ENCODE measurements around the gene LCN6. TPM values are rescaled to one million over a fixed set of nuclear protein-coding genes. Genes with fewer than 3 reads are reported as not detected.

The LCN6 gene
- total and polyA plus RNA-seq, 8 donors = 0.38 to 18.9 TPM; not detected in 6

DNA sequence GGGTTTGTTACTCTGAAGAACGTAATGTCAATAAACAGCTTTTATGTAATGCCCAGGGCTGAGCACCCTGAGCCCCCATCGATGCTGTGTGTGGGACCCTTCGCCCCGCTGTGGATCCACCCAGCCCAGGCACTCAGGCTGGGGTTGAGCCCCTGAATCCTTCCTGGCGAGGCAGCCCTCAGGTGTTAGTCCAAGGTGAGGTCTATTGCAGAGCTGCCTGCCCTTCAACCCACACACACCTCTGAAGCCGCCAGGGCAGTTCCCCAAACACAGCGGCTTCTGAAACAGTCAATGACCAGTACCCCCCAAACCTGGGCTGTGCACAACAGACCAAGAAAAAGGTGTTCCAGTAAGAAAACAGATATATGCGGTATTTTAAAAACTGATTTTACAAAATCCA lies 24.3 kb downstream of the LCN6 start:
- H3K4me3 ChIP-seq = peak overlapping the region in 1 of 2 donors; percentile 2
- peaks cover 23 to 91% of the 10 kb centered on the region in 2 donors for H3K4me1 ChIP-seq
- peaks cover 0 to 63% of the 10 kb centered on the region in 2 donors for H3K36me3 ChIP-seq
- TF ChIP-seq, protein P1, sequence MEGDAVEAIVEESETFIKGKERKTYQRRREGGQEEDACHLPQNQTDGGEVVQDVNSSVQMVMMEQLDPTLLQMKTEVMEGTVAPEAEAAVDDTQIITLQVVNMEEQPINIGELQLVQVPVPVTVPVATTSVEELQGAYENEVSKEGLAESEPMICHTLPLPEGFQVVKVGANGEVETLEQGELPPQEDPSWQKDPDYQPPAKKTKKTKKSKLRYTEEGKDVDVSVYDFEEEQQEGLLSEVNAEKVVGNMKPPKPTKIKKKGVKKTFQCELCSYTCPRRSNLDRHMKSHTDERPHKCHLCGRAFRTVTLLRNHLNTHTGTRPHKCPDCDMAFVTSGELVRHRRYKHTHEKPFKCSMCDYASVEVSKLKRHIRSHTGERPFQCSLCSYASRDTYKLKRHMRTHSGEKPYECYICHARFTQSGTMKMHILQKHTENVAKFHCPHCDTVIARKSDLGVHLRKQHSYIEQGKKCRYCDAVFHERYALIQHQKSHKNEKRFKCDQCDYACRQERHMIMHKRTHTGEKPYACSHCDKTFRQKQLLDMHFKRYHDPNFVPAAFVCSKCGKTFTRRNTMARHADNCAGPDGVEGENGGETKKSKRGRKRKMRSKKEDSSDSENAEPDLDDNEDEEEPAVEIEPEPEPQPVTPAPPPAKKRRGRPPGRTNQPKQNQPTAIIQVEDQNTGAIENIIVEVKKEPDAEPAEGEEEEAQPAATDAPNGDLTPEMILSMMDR (IDR thresholded peaks at IDR 0.05) = no peak
- intact Hi-C loops (cut with DNase I) = no loop called here
- no peak overlapping the region for H3K27ac ChIP-seq
- ATAC-seq (no peak), DNase-seq (no peak)
- no peaks in the 10 kb centered on the region for H3K9me3 ChIP-seq
- H3K27me3 ChIP-seq = peaks cover 0 to 8% of the 10 kb centered on the region in 2 donors

DNA sequence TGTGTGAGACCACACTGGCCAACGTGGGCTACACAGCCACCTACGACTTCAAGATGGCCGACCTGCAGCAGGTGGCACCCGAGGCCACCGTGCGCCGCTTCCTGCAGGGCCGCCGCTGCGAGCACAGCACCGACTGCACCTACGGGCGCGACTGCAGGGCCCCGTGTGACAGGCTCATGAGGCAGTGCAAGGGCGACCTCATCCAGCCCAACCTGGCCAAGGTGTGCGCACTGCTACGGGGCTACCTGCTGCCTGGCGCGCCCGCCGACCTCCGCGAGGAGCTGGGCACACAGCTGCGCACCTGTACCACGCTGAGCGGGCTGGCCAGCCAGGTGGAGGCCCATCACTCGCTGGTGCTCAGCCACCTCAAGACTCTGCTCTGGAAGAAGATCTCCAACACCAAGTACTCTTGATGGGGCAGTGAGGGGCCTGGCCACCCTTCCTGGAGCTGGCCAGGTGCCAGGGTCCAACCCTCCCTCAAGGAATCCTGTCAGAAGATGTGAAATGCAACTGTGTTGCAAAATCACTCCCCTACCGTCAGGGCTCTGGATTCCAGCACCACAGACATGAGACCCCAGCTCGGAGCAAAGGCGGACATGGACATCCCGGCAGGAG lies 24.9 kb downstream of the LCN6 start:
- intact Hi-C loops (cut with DNase I) = no loop called here
- H3K9me3 ChIP-seq = no peaks in the 10 kb centered on the region
- H3K4me1 ChIP-seq = peaks cover 23 to 91% of the 10 kb centered on the region in 2 donors
- no peak for ATAC-seq
- TF ChIP-seq, protein P1 (IDR thresholded peaks at IDR 0.05) = no peak
- H3K27ac ChIP-seq = no peak overlapping the region
- peaks cover 0 to 63% of the 10 kb centered on the region in 2 donors for H3K36me3 ChIP-seq
- H3K4me3 ChIP-seq = no peak overlapping the region
- H3K27me3 ChIP-seq = peaks cover 0 to 6% of the 10 kb centered on the region in 2 donors
- DNase-seq = peak in 1 of 4 donors; percentile 63

DNA sequence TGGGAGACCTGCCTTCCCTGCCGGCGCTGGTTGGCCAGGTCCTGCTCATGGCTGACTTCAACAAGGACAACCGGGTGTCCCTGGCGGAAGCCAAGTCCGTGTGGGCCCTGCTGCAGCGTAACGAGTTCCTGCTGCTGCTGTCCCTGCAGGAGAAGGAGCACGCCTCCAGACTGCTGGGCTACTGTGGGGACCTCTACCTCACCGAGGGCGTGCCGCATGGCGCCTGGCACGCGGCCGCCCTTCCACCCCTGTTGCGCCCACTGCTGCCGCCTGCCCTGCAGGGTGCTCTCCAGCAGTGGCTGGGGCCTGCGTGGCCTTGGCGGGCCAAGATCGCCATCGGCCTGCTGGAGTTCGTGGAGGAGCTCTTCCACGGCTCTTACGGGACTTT lies 25.4 kb downstream of the LCN6 start:
- peaks cover 0 to 63% of the 10 kb centered on the region in 2 donors for H3K36me3 ChIP-seq
- H3K27me3 ChIP-seq = peaks cover 0 to 7% of the 10 kb centered on the region in 2 donors
- TF ChIP-seq, protein P1 (IDR thresholded peaks at IDR 0.05) = no peak
- ATAC-seq (no peak), DNase-seq (peak in 1 of 4 donors; percentile 75)
- no peak overlapping the region for H3K4me3 ChIP-seq
- no peak overlapping the region for H3K27ac ChIP-seq
- H3K4me1 ChIP-seq = peaks cover 23 to 90% of the 10 kb centered on the region in 2 donors
- intact Hi-C loops (cut with DNase I) = no loop called here
- no peaks in the 10 kb centered on the region for H3K9me3 ChIP-seq

DNA sequence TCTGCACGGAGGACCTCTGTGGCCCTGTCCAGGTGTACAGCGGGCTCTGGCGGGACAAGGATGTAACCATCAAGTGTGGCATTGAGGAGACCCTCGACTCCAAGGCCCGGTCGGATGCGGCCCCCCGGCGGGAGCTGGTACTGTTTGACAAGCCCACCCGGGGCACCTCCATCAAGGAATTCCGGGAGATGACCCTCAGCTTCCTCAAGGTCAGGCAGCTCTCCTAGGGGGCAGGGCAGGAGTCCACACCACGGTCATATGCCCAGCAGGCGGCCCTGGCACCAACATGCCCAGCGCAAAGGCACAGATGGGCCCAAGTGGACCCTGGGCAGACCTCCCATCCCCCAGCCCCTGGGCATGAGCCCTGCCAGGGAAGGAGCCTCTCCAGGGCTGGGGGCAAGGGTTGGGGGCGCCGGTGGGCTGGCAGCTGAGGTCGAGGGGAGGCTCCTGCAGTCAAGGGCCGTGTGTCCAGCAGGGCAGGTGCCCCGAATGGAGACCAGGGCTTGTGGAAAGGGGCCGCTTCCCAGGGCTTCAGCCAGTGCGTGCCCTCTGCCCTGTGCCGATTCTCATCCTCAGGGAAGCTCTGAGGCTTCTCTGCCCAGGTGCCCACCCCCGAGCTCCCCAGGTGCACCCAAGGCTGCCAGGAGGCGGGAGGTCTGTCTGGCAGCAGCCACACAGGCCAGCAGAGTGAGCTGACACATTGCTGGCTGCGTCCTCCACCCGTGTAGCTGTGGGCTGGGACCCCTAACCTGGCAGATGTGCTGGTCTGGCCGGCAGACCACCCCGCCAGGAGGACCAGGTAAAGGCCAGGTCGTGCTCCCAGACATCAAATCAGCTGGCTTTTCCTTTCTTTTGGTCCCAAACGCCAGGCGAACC lies 26.0 kb downstream of the LCN6 start:
- peak in 1 of 4 donors; percentile 76 for DNase-seq
- no peaks in the 10 kb centered on the region for H3K9me3 ChIP-seq
- H3K36me3 ChIP-seq = peaks cover 0 to 63% of the 10 kb centered on the region in 2 donors
- H3K4me3 ChIP-seq = no peak overlapping the region
- no peak for ATAC-seq
- TF ChIP-seq, protein P1 (IDR thresholded peaks at IDR 0.05) = no peak
- peak overlapping the region in 1 of 2 donors; percentile 64 for H3K27ac ChIP-seq
- peaks cover 23 to 88% of the 10 kb centered on the region in 2 donors for H3K4me1 ChIP-seq
- H3K27me3 ChIP-seq = peaks cover 0 to 9% of the 10 kb centered on the region in 2 donors
- intact Hi-C loops (cut with DNase I) = no loop called here

All from left lung (tissue), 10 donors.